GM19397 (cell line): ENCODE measurements around the gene TSBP1.
"Not testable (repeated sequence)": the region's sequence is repeated elsewhere in the genome, so short reads cannot be mapped to it uniquely, and the experiment has no call there.

ENCODE experiments used
- ATAC-seq: cut with Tn5 transposase; IDR thresholded peaks from one replicate; pipeline ENCODE4 v1.9.1; 2021; ENCODE audit warnings: mild to moderate bottlenecking, moderate library complexity; ENCODE audit not compliant: unreplicated experiment

TSBP1 gene

DNA sequence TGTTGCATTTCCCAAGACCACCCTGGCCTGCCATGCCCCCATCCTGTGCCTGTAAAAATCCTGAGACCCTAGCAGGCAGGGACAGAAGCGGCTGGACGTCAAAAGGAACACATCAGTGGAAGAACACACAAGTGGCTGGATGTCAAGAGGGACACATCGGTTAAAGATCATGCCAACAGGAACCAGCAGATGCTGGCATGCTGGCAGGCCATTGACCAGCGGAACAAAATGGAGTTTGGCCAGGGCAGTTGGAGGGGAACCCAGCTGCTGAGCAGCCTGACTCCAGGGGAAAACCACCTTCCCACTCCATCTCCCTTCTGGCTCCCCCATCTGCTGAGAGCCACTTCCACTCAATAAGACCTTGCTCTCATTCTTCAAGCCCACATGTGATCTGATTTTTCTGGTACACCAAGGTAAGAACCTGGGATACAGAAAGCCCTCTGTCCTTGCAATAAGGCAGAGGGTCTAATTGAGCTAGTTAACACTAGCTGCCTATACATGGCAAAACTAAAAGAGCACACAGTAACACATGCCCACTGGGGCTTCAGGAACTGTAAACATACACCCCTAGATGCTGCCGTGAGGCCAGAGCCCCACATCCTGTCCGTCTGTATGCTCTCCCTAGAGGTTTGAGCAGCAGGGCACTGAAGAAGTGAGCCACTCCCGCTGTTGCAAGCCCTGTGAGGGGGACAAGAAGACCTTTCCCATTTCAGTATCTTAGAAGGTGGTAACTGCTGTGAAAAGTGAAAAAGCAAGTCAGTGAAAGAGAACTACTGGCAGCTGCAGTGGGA lies 4.2 kb upstream of the TSBP1 start:
- ATAC-seq: no peak

DNA sequence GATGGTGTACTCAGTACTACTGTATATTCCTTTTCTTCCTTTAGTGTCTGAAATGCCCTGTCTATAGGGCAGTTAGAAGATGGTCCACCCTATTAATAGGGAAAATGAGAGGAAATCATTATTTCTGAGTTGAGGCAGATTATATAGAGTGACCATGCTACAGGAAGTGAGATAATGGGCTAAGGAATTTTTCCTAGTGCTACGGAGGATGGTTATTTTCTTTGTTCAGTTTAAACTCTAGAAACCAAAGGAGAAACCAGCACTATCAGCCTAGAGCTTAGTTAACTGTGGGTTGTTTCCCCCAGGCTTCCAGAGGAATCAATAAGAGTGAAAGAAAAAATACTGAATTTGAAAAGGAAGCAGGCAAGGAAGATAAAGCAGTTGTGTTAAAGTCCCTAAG lies 474 bp downstream of the TSBP1 start:
- no peak for ATAC-seq

DNA sequence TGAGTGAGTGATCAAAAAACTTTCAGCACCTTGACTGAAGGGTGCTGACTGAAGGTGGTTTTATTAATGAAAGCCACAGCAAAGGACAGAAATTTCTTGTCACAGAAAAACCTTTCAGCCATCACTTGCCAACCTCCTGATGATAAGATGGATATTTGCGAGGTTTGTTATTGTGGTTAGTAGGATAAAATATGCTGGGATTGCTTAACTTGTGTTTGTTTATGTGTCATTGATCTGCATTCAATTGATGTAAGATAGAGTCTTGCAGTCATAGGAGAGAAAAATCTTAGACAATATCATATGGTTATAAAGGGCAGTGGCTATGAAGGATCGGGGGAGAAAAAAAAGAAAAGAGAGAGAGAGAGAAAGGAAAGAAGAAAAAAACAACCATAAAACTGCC lies 1.2 kb downstream of the TSBP1 start:
- ATAC-seq: no peak

DNA sequence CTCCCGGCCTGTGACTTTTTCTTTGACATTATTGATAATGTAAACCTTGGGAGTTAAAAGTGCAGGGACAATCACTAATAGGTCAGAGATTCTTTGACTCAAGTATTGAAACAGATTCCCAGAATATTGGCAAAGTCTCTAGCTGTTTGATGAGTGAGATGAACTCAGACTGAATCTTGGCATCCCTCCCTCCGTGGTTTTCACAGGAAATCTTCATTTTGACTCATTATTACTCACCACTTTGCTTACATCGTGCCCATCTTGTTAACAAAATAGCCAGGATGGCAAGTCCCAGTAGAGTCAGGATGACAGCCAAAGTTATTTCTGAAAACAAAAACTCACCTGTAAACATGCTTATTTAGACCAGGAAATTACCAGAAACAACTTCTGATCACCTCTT lies 2.0 kb downstream of the TSBP1 start:
- no peak for ATAC-seq

DNA sequence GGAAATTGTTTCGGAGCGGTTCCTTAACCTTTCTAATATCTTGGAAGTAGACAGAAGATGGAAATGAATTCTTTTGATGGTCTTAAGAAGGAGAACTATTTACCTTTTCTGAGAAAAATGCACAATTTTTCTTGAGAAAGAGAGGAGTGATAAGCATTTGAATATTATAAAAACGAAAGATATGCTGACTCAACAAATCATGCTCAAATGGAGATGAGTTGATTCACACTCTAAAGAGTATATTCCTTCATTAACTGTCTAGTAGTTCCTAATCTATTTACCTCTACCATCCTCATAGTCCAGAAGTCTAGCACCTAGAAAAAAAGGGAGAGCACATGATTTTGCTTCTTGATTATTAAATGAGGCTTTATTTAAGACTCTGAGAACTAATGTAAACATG lies 4.1 kb downstream of the TSBP1 start:
- ATAC-seq: no peak

DNA sequence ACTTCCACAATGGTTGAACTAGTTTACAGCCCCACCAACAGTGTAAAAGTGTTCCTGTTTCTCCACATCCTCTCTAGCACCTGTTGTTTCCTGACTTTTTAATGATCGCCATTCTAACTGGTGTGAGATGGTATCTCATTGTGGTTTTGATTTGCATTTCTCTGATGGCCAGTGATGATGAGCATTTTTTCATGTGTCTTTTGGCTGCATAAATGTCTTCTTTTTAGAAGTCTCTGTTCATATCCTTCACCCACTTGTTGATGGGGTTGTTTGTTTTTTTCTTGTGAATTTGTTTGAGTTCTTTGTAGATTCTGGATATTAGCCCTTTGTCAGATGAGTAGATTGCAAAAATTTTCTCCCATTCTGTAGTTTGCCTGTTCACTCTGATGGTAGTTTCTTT lies 12.5 kb downstream of the TSBP1 start:
- not testable (repeated sequence) for ATAC-seq

DNA sequence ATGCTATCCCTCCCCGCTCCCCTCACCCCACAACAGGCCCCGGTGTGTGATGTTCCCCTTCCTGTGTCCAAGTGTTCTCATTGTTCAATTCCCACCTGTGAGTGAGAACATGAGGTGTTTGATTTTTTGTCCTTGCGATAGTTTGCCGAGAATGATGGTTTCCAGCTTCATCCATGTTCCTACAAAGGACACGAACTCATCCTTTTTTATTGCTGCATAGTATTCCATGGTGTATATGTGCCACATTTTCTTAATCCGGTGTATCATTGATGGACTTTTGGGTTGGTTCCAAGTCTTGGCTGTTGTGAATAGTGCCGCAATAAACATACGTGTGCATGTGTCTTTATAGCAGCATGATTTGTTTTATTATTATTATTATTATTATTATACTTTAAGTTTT lies 13.2 kb downstream of the TSBP1 start:
- not testable (repeated sequence) for ATAC-seq

DNA sequence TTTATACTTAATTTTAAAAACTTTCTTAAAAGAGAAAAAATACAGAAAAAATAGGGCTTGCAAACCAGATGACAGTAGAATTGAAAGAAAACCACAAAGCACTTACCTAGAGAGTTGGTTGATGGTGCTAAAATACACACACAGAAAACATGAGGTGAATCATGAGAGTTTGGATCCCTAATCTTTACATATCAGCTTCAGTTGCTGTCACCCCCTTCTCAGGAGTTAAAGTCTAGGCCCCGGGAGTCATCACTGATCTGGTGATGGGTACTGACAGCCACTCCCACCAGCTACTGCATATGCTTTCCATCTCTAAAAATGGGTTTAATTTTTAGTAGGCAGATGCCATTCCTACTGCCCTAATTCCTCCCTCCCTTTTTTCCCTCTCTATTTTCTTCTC lies 16.7 kb downstream of the TSBP1 start:
- ATAC-seq: no peak

DNA sequence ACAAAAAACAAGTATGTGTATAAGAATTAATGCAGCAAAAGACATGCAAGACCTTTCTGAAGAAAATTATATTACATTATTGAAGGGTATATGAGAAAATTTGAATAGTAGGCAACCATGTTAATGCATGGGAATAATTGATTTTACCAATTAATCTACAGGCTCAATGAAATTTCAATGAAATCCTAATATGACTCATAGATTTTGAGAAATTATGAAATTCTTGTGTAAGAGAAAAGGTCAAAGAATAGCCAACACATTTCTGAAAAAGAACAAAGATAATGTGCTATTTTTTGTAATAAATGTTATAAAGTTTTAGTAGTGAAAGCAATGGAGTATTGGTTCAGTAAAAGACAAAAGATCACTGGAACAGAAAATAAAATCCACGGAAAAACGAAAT lies 18.4 kb downstream of the TSBP1 start:
- no peak for ATAC-seq

DNA sequence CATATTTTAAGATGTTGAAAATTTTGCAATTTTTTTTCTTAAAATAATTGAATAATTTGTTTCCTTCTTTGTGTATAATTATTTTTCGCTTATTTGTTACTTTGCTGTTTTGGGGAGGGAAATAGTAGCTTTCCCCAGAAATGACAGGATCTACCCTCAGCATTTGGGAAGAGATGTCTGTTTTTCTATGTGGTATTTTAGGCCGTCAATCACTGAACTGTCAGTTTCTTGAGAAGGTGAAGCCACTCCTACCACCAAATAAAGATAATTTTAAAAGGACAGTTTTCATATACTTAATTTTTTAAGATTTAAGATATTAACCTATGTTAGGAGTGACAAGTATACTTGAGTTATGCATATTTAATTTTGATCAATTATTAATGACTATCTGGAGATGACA lies 31.5 kb downstream of the TSBP1 start:
- no peak for ATAC-seq

DNA sequence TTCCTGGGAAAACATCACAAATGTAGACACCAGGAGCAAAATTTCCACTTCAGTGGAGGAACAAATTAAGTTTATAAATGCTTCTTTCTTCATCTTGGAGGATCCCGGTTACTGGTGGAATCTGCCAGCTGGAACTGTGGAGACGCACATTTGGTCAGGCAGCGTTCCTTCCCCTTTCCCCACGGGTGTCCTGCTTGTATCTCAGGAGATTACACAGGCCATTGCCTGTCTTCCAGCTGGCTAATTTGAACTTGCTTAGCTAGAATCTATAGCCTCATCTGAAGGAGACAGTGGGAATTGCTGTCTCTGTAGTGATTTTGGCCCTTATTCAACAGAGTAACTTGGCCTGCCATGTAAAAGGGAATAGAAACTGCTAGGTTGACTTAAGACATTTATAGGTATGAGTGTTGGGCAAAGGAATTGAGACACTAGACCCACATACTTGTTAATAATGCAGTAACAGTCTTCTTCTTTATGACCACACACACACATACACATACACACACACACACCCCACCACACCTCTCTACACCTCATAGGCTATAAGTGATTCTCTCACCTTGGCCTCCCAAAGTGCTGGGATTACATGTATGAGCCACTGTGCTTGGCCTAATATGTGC lies 34.4 kb downstream of the TSBP1 start:
- no peak for ATAC-seq

DNA sequence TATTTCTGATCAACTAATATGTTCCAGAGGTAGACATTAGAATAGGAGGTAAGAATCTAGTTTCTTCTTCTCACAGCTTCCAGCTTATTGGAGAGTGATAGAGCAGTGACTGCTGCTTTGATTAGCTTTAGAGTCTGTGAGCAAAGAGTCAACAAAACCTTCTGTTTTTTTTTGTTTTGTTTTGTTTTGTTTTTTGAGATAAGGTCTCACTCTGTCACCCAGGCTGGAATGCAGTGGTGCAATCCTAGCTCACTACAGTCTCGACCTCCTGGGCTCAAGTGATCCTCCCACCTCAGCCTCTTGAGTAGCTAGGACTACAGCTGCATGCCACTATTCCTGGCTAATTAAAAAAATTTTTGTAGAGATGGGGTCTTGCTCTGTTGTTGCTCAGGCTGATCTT lies 39.3 kb downstream of the TSBP1 start:
- no peak for ATAC-seq

DNA sequence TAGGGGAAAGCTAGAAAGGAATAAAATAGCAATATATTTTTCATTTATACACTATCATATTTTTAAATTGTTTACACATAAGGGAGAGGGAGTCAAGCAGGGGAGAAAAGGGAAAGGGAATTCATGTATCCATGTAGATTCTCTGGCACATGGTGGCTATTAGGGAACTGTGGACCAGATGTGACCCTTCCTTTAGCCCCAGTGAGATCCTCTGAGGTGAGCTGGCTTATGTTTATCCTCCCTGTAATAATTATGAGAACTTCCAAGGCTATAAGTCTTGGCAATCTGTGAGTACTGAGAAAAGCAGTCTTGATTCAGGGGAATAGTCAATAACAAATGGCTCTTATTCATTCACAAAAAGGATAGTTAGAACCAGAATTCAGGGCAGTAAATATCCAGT lies 42.6 kb downstream of the TSBP1 start:
- ATAC-seq: no peak

DNA sequence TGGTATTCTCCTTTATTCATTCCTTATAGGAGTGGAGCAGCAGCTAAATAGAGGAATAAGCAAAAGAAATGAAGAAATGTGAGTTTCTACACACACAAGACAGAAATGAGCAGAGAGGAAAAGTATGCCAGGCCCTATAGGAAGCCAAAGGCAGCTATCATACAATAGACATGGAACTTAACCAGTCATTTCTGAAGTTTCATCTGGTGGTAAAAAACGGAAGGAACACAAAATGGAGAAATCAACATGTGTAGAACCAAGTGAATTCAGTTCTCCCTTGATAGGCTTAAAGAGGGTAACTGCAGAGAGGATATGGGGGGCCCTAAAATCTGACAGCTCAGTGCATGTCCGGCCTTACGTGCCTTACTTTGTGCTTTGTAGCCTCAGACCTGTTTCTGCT lies 44.6 kb downstream of the TSBP1 start:
- no peak for ATAC-seq

DNA sequence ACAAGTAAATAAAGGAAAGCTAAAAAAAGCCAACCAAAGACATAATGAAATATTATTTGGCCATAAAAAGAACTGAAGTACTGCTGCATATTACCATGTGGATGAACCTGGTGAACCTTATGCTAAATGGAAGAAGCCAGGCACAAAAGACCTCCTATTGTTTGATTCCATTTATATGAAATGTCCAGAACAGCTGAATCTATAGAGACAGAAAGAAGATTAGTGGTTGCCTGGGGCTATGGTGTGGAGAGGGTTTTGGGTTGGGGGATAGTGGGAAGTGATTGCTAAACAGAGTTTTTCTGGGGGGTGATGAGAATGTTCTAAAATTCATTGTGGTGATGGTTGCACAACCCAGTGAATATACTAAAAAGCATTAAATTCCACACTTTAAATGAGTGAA lies 53.2 kb downstream of the TSBP1 start:
- ATAC-seq: no peak

DNA sequence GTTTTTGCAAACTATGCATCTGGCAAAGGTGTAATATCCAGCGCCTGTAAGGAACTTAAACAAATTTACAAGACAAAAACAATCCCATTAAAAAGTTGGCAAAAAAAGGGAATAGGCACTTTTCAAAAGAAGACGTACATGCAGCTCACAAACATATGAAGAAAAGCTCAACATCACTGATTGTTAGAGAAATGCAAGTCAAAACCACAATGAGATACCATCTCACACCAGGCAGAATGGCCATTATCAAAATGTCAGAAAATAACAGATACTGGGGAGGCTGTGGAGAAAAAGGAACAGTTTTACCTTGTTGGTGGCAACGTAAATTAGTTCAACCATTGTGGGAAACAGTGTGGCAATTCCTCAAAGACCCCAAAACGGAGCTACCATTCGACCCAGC lies 54.2 kb downstream of the TSBP1 start:
- ATAC-seq: no peak

DNA sequence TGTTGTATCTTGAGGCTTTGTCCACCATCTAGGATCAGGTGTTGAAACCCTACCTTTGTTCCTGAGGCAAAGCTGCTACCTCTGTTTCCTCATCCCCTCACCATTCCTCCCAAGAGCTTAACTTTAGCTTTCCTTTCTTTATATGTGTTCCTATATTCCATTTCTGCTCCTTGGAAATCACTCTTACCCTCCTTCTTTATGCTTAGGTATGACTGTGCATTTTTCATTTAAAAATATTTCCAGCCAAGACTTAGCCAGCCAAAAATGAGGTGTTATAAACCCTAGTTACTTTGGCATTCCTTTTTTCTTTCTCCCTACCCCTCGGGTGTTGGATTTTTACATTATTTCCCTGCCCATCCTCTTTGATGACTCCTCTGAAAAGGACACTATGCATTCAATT lies 57.7 kb downstream of the TSBP1 start:
- no peak for ATAC-seq

DNA sequence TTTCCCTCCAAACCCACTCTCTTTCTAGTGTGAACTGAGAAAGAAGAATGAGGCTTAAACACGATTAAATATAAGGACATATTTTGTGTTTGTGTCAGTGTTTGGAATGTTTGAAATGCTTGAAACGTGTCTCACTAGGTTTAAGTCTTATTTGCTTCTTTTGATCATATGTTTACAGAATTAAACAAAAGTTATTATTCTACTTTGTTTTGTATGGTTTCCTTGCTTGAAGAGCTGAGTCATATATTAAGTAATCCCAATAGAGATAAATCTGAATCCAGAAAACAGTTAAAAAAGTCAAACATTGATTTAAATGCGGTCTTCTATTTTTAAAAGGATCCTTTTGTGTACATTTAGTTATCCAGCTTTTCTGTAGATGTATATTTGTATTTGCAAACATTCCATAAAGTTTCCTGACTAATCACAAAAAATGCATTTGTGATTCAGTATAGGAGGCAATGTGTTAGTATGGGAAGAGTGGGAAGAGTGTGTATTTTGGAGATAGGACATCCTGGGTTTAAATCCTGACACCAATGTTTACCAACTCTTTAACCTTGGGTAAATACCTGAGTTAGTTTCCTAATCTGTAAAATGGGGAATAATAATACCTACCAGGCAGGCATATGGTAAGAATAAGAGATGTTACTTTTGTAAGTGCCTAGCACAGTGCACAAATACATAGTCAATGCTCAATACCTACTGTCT lies 72.9 kb downstream of the TSBP1 start:
- ATAC-seq: no peak

DNA sequence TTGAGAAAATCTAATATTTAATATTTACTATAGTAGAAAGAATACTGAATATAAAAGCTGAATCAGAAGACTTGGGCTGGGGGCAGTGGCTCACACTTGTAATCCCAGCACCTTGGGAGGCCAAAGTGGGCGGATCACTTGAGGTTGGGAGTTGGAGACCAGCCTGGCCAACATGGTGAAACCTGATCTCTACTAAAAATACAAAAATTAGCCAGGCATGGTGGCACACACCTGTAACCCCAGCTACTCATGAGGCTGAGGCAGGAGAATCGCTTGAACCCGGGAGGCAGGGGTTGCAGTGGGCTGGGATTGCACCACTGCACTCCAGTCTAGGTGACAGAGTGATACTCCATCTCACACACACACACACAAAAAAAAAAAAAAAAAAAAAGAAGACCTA lies 76.7 kb downstream of the TSBP1 start:
- not testable (repeated sequence) for ATAC-seq

DNA sequence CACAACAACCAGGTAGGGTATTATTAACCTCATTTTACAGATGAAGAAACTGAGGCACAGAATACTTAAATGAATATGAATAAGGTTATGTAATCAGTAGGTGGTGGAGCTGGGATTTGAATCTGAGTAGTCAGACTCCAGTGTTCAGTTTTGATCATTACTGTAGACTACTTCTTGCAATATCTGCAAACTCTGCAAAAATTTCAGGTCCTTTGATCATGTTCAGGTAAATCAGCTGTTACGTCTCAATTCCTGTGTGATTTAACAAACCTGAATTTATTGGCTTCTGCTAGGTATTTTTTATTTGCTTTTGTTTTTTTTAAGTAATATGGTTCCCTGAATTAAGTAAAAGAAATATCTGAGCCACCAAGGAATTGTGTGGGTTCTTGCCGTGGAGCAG lies 77.1 kb downstream of the TSBP1 start:
- ATAC-seq: no peak

DNA sequence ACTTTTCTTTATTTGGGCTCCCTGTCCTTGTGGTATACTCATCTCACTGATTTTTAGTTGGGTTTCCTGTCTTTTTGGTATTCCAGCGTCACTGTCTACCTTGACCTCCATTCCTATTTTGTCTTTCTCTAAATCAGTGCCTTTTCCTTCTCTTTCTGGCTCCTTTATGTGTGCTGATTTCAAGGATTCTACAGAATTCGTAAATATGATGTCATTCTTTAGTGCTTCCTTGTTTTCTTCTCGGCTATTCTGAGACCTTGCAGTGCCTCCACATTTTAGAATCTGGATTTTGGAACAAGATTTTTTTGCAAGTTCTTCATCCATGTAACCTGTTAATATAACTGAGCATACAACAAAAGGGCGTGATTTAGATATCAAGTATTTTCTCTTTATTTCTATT lies 78.0 kb downstream of the TSBP1 start:
- no peak for ATAC-seq

DNA sequence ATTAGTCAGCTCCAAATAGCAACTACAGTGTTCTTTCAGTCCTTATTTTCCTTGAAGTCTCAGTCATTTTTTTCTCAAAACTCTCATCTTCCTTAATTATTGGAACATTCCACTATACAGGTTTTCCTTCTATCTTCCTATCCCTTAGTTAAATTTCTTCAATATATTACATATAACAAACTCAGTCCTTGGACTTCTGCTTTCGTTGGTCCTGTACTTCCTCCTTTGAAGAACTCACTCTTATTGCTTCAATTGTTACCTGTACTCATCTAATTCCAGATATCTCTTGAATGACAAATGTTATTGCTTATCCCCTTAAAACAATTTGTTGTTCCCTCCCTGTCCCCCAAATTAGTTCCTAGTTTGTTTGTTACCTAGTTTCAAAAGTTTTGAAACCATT lies 80.2 kb downstream of the TSBP1 start:
- ATAC-seq: no peak
